Trophoblast cell (in vitro differentiated cells and primary cell): Measurements from ENCODE around the gene KCNE4.

Experiments used
- DNase-seq, 2 donors: peaks; one replicate each; pipeline ENCODE4 v3.0.0-alpha.2; 2016
- H2AFZ ChIP-seq: 2 replicates; pipeline ENCODE4 v1.6.1; 2013; ENCODE audit warnings: low read length, moderate library complexity, mild to moderate bottlenecking; ENCODE audit not compliant: insufficient read depth, poor library complexity
- H2AK5ac ChIP-seq: 2 replicates; pipeline ENCODE4 v1.6.1; 2013; ENCODE audit warnings: mild to moderate bottlenecking, low read length
- H2BK120ac ChIP-seq: 2 replicates; pipeline ENCODE4 v1.6.1; 2013; ENCODE audit warnings: low read length, mild to moderate bottlenecking, moderate library complexity; ENCODE audit not compliant: insufficient read depth, poor library complexity
- H2BK12ac ChIP-seq: 2 replicates; pipeline ENCODE4 v1.6.1; 2013; ENCODE audit warnings: mild to moderate bottlenecking, low read length, moderate library complexity
- H2BK5ac ChIP-seq: 2 replicates; pipeline ENCODE4 v1.6.1; 2013; ENCODE audit warnings: low read length, low read depth, moderate library complexity, mild to moderate bottlenecking; ENCODE audit not compliant: poor library complexity
- H3K14ac ChIP-seq: 2 replicates; pipeline ENCODE4 v1.6.1; 2013; ENCODE audit warnings: mild to moderate bottlenecking, low read length
- H3K18ac ChIP-seq: 2 replicates; pipeline ENCODE4 v1.6.1; 2013; ENCODE audit warnings: mild to moderate bottlenecking, low read length
- H3K23ac ChIP-seq: 2 replicates; pipeline ENCODE4 v1.6.1; 2013; ENCODE audit warnings: low read length
- H3K27ac ChIP-seq: 2 replicates; pipeline ENCODE4 v1.5.1; 2013; ENCODE audit warnings: low read depth, mild to moderate bottlenecking, inconsistent platforms, low read length, moderate library complexity
- H3K27me3 ChIP-seq: 2 replicates; pipeline ENCODE4 v1.6.1; 2013; ENCODE audit warnings: inconsistent platforms, mild to moderate bottlenecking, low read length, moderate library complexity; ENCODE audit not compliant: insufficient read depth
- H3K36me3 ChIP-seq, 2 experiments: 1 replicate in 1 of 2; 2 replicates in 1 of 2; pipeline ENCODE4 v1.6.1; 2013; ENCODE audit warnings: low read length in 2 of 2, mild to moderate bottlenecking in 2 of 2, moderate library complexity in 1 of 2; ENCODE audit not compliant: insufficient read depth in 2 of 2, control insufficient read depth in 1 of 2
- H3K4ac ChIP-seq: 2 replicates; pipeline ENCODE4 v1.6.1; 2013; ENCODE audit warnings: low read depth, mild to moderate bottlenecking, low read length, moderate library complexity
- H3K4me1 ChIP-seq, 2 experiments: 1 replicate in 1 of 2; 2 replicates in 1 of 2; pipeline ENCODE4 v1.6.1; 2013; ENCODE audit warnings: low read length in 2 of 2, mild to moderate bottlenecking in 2 of 2, moderate library complexity in 1 of 2; ENCODE audit not compliant: insufficient read depth in 2 of 2, control insufficient read depth in 1 of 2
- H3K4me2 ChIP-seq: 2 replicates; pipeline ENCODE4 v1.6.1; 2013; ENCODE audit warnings: inconsistent platforms, mild to moderate bottlenecking, low read length, moderate library complexity
- H3K4me3 ChIP-seq: 2 replicates; pipeline ENCODE4 v1.5.1; 2013; ENCODE audit warnings: mild to moderate bottlenecking, low read depth, low read length, inconsistent platforms
- H3K79me1 ChIP-seq: one replicate; pipeline ENCODE4 v1.6.1; 2013; ENCODE audit warnings: low read length
- H3K79me2 ChIP-seq: 2 replicates; pipeline ENCODE4 v1.6.1; 2013; ENCODE audit warnings: low read length, mild to moderate bottlenecking; ENCODE audit not compliant: control insufficient read depth, insufficient read depth, poor library complexity
- H3K9ac ChIP-seq: 2 replicates; pipeline ENCODE4 v1.6.1; 2013; ENCODE audit warnings: mild to moderate bottlenecking, low read length
- H3K9me3 ChIP-seq: 2 replicates; pipeline ENCODE4 v1.6.1; 2013; ENCODE audit warnings: low read depth, mild to moderate bottlenecking, control low read depth, inconsistent platforms, low read length; ENCODE audit not compliant: insufficient read depth
- H4K12ac ChIP-seq: 2 replicates; pipeline ENCODE4 v1.6.1; 2013; ENCODE audit warnings: low read depth, mild to moderate bottlenecking, low read length, moderate library complexity
- H4K8ac ChIP-seq: 2 replicates; pipeline ENCODE4 v1.6.1; 2013; ENCODE audit warnings: low read depth, mild to moderate bottlenecking, low read length, moderate library complexity
- H4K91ac ChIP-seq: one replicate; pipeline ENCODE4 v1.6.1; 2013; ENCODE audit warnings: low read depth, mild to moderate bottlenecking, low read length, moderate library complexity
- WGBS: extraction: QIAGEN DNeasy Blood & Tissue Kit; methylation state at CpG from one replicate; pipeline ENCODE4 v1.1.7; 2013; ENCODE audit warnings: missing lambda C conversion rate; ENCODE audit not compliant: insufficient read length, insufficient coverage; ENCODE audit errors: extremely low coverage; 5-methylcytosine and 5-hydroxymethylcytosine counted together

The KCNE4 gene

DNA sequence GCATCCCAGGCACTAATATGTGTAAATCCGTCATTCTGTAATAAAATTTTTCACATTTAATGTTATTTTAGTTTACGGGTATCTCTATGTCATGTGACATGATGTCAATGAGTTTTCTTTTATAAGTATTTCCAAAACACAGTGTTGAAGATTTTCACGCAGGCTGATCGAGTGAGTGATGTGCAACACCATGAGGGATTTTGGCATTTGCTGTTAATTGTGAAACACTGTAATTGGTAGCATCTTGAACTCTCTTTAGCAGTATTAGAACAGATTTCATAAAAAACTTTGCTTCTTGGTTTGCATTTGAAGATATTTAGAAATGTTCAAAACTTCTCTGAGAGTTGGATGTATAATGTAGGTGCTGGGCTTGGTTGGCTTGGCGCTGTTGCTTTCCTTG, 35.5 kb downstream of the KCNE4 start:
- H3K79me1 ChIP-seq: peaks cover 5% of the 10 kb centered on the region
- no peak overlapping the region for H2BK5ac ChIP-seq
- H3K4me1 ChIP-seq: peaks cover 2 to 5% of the 10 kb centered on the region in 2 experiments
- H2BK12ac ChIP-seq: no peak overlapping the region
- H3K9ac ChIP-seq: no peak overlapping the region
- no peak overlapping the region for H3K27ac ChIP-seq
- no peak overlapping the region for H2BK120ac ChIP-seq
- H4K12ac ChIP-seq: no peak overlapping the region
- no peak overlapping the region for H2AFZ ChIP-seq
- no peak overlapping the region for H3K4me3 ChIP-seq
- H3K79me2 ChIP-seq: no peaks in the 10 kb centered on the region
- H3K27me3 ChIP-seq: no peaks in the 10 kb centered on the region
- no peak overlapping the region for H3K4me2 ChIP-seq
- H3K18ac ChIP-seq: no peak overlapping the region
- H3K36me3 ChIP-seq: no peaks in the 10 kb centered on the region
- no peak overlapping the region for H4K8ac ChIP-seq
- no CpG with 5 or more reads among the region's 5 CpGs for WGBS
- no peak overlapping the region for H3K14ac ChIP-seq
- no peaks in the 10 kb centered on the region for H3K9me3 ChIP-seq
- no peak overlapping the region for H3K4ac ChIP-seq
- H4K91ac ChIP-seq: no peak overlapping the region
- no peak overlapping the region for H2AK5ac ChIP-seq
- no peak overlapping the region for H3K23ac ChIP-seq
- no peak for DNase-seq

DNA sequence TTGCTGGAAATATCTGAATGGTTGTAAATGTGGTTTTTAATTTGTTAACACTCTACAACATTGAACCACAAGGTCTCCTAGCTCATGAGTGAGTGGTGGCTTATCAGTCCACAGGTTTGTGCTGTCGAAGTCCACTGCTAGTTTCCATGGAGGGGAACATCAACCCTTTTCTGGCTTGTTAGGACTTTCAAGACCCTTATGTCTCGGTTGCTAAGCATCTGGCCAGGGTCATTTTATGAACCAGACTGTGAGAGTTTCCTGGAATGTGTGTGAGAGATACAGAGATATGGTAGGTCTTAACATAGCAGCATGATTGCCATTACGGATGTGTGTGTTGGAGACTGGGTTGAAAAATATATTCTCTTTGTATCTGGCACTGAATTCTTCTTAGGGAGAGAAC, 36.9 kb downstream of the KCNE4 start:
- H3K79me2 ChIP-seq: no peaks in the 10 kb centered on the region
- no peak overlapping the region for H2AFZ ChIP-seq
- H3K4me1 ChIP-seq: peaks cover 2 to 5% of the 10 kb centered on the region in 2 experiments
- H4K8ac ChIP-seq: no peak overlapping the region
- no peak overlapping the region for H4K12ac ChIP-seq
- peak overlapping the region; percentile 25 for H3K27ac ChIP-seq
- H2BK5ac ChIP-seq: no peak overlapping the region
- H3K9me3 ChIP-seq: no peaks in the 10 kb centered on the region
- H3K23ac ChIP-seq: no peak overlapping the region
- H3K27me3 ChIP-seq: no peaks in the 10 kb centered on the region
- H3K4me3 ChIP-seq: no peak overlapping the region
- no peak overlapping the region for H2BK12ac ChIP-seq
- no peak overlapping the region for H2AK5ac ChIP-seq
- H3K9ac ChIP-seq: no peak overlapping the region
- H3K36me3 ChIP-seq: no peaks in the 10 kb centered on the region
- H3K14ac ChIP-seq: no peak overlapping the region
- H3K4me2 ChIP-seq: no peak overlapping the region
- no peak overlapping the region for H2BK120ac ChIP-seq
- no peak overlapping the region for H3K18ac ChIP-seq
- WGBS: no CpG with 5 or more reads among the region's 3 CpGs
- H3K79me1 ChIP-seq: peaks cover 5% of the 10 kb centered on the region
- DNase-seq: peak; percentile 77 to 85
- no peak overlapping the region for H3K4ac ChIP-seq
- no peak overlapping the region for H4K91ac ChIP-seq

DNA sequence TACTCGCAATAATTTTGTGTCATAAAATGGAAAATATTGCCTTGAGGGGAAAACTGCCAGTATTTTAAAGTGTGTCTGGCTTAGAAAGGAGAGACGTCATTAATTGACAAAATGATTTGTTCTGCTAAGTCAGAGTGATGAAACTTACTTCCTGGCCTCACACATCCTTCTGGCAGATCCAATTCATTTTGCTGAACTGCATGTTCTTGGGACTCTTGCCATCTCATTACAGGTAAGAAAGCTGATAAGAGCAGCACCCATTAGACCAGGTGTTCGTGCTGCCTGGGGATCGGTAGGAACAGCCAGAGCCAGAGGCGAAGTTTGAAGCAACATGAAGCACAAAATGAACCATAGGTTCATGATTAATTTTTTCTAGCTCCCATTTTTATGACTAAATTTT, 38.0 kb downstream of the KCNE4 start:
- no peak overlapping the region for H3K4me3 ChIP-seq
- H3K27me3 ChIP-seq: no peaks in the 10 kb centered on the region
- no peak overlapping the region for H2BK5ac ChIP-seq
- DNase-seq: peak in 1 of 2 donors; percentile 40
- H3K36me3 ChIP-seq: no peaks in the 10 kb centered on the region
- H3K9me3 ChIP-seq: no peaks in the 10 kb centered on the region
- H3K14ac ChIP-seq: no peak overlapping the region
- H3K4me1 ChIP-seq: peaks cover 2 to 5% of the 10 kb centered on the region in 2 experiments
- no peak overlapping the region for H3K27ac ChIP-seq
- no peaks in the 10 kb centered on the region for H3K79me2 ChIP-seq
- H3K79me1 ChIP-seq: peaks cover 5% of the 10 kb centered on the region
- peak overlapping the region; percentile 79 for H2BK12ac ChIP-seq
- H3K4me2 ChIP-seq: no peak overlapping the region
- H4K91ac ChIP-seq: no peak overlapping the region
- no peak overlapping the region for H3K18ac ChIP-seq
- H4K8ac ChIP-seq: no peak overlapping the region
- no peak overlapping the region for H4K12ac ChIP-seq
- H2BK120ac ChIP-seq: no peak overlapping the region
- no peak overlapping the region for H3K9ac ChIP-seq
- H2AFZ ChIP-seq: no peak overlapping the region
- H3K4ac ChIP-seq: no peak overlapping the region
- no peak overlapping the region for H2AK5ac ChIP-seq
- WGBS: no CpG with 5 or more reads among the region's 5 CpGs
- no peak overlapping the region for H3K23ac ChIP-seq

DNA sequence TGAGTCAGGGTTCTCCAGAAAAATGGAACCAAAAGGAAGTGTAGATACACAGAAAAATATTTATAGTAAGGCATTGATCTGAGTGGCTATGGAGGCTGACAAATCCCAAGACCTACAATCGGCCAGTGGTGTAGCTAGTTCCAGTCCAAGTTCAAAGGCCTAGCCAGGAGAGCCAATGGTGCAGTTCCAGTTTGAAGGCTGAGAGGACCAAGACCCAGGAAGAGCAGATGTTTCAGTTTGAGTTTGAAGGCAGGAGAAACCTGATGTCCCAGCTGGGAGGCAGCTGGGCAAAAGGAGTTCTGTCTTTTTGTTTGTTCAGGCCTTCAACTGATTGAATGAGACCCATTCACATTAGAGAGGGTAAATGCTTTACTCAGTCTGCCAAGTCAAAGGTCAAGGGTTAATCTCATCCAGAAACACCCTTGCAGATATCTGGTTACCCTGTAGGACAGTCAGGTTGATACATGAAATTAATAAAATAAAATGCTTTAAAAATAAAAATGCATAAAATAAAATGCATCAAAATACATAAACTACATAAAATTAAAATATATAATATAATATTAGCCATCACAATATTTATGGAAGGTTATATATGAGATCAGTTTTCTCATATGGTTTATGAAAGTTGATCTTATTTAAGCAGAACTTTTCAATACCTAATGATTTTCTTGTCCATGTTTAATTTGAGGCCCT, 38.7 kb downstream of the KCNE4 start:
- H3K9ac ChIP-seq: peak overlapping the region; percentile 19
- peak overlapping the region; percentile 72 for H2BK120ac ChIP-seq
- H3K14ac ChIP-seq: no peak overlapping the region
- H3K4me1 ChIP-seq: peaks cover 2 to 5% of the 10 kb centered on the region in 2 experiments
- no peak overlapping the region for H2AFZ ChIP-seq
- H3K79me2 ChIP-seq: no peaks in the 10 kb centered on the region
- no peak overlapping the region for H2AK5ac ChIP-seq
- H3K4me3 ChIP-seq: no peak overlapping the region
- no peak overlapping the region for H3K4ac ChIP-seq
- no peaks in the 10 kb centered on the region for H3K36me3 ChIP-seq
- no peak overlapping the region for H3K27ac ChIP-seq
- H4K91ac ChIP-seq: peak overlapping the region; percentile 43
- peak overlapping the region; percentile 79 for H2BK12ac ChIP-seq
- no peaks in the 10 kb centered on the region for H3K9me3 ChIP-seq
- peak overlapping the region; percentile 57 for H2BK5ac ChIP-seq
- no CpG with 5 or more reads among the region's 1 CpG for WGBS
- no peak overlapping the region for H4K12ac ChIP-seq
- no peak overlapping the region for H4K8ac ChIP-seq
- no peak for DNase-seq
- no peak overlapping the region for H3K23ac ChIP-seq
- H3K4me2 ChIP-seq: no peak overlapping the region
- H3K27me3 ChIP-seq: no peaks in the 10 kb centered on the region
- H3K18ac ChIP-seq: no peak overlapping the region
- H3K79me1 ChIP-seq: peaks cover 5% of the 10 kb centered on the region
